EL (cell line): ENCODE results near the gene TEX29.

Source experiments
- DNase-seq: peaks from one replicate; pipeline ENCODE4 v3.0.0-alpha.2; 2016

Gene TEX29

DNA sequence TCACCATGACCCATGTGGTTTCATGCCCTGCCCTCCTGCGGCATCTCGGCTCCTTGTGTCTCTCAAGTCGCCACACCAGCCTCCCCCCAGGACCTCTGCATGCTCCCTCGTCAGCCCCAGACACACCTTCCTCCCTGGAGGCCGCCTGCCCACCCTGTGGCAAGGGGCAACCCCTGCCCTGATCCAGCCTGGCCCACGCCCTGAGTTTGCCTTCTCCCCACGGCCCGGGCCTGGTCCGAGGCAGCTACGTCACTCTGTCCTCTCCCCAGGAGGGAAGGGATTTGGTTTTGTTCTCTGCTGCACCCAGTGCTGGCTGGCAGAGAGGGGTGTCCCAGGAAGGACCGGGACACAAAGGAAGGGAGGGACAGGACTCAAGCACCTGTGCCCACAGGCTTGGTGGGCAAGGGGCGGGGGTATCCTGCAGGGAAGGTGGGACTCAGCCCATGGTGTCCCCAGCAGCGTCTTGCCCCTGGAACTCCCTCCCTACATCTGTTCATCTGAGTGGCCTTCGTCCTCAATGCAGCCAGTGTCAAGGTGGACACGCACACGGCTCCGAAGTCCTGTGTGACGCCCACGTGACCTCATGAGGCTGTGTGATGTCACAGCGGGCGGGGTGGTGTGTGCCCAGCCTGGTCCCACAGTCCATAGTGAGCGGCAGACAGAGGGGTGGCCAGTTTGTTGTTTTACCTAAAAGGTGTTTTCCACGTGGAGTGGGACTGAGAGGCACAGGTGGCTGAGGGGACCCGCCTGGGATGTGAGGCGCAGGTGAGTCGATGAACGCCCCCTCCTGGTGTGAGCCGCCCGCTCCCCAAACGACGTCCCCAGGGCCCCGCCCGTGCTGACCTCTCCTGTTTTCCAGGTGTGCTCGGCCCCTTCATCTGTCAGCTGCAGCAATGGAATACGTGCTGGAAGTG lies at the start of gene TEX29:
TSS of gene TEX29 (plus strand) at position 645 of the 914 bp plus-strand sequence. CDS start at position 894, 249 bp downstream.
- DNase-seq: no peak

DNA sequence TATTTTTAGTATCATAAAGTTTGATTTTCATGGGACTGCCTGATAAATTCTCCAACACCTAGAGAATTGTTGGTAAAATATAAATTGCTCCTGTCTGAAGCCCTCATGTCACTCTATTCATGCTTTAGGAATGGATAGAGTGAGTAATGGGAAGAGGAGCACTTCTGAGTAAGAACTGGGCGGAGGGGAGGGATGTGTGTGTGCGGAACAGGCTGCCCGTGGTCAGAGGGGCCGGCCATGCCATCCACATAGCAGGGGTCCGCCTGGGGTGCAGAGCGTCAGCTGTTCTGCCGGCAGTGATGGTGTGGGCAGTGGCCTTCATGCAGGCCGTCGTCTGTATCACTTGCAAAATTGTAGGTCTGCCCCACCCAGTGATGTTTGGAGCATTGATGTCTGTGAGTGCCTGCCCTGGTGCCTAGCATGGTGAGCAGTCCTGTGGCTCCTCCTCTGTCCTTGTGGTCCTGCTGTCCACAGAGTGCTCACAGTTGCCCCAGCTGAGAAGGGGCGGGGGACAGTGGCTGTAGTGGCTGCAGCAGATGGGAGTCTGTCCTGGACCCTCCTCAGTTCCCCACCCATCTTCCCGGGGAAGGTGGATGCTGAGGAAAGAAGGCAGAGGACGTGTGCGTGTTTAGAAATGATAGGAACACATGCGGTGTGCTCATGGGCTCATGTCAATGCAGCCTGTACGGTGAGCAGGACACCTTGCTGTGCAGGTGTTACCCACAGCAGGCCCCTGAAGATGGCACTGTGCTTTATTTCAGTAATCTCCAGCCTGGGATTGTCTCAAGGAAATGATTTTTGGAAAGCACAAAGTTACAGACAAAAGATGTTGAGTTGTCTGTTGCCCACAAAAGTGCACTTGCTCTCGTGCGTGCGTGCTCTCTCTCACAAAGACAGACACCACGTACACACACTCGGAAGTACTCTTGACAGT lies 49.4 kb upstream of the TEX29 start:
- DNase-seq: peak; percentile 32

GRCh38 chr13:111272117-111272516 lies 48.3 kb upstream of the TEX29 start:
- DNase-seq: no peak

GRCh38 chr13:111275382-111275781 lies 45.1 kb upstream of the TEX29 start:
- DNase-seq: no peak

- no peak for DNase-seq
These were observed 44.3 kb upstream of the TEX29 start for GRCh38 chr13:111275995-111276618.

DNA sequence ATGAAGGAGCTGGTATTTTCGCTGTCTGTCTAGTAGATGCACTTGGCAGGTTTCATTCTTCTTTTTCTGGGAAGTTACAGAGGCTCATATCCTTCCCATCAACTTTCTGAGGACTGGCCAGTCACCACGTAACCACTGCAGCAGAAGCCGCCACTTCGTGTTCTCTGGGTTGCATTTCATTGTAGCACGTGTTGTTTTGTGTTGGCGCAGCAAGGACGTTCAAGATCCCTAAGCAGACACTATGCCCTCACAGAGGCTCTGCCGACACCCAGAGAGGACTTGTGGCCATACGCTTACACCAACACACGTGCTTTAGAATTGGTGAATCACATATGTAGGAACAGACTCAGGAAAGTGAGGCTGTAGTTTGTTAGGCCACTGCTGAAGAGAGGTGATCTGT lies 42.2 kb upstream of the TEX29 start:
- no peak for DNase-seq

DNA sequence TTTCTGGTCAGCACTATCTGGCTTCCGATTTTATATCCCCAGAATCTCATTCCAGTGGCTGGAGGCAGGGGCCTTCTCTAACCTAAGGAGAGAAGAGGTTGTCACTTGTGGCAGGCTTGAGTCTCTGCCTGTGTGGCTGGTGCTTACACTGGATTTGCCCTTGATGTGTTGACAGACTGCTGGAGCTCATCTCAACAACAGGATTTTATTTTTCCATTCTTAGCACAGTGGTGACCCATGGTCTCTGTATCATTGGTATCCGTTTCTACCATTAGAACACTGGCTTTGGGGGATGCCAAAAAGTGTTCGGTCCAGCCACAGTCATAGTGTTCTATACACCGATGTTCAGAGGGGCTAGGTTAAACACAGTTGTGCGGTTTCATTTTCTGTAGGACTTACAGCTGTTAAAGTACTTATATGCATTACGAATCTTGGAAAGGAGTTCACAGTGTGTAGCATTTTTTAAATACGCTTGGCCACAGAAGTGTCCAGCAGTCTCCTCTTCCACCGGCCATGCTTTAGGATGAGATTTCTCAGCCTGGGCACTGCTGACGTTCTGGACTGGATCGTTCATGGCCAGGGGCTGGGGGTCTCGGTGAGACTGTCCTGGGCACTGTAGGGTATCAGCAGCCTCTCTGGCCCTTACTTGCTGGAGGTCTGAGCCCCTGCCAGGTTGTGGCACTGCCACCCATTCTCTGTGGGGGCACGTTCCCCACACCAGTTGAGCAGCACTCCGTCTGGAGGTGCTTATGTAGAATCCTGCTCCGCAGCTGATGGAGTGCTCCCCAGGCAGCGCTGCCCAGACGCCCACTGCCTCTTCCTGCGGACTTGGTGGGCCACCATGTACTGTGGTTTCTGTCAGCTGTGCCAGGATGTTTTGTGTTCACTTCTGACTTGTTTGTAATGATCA lies 41.4 kb upstream of the TEX29 start:
- DNase-seq: no peak

GRCh38 chr13:111280226-111280625 lies 40.2 kb upstream of the TEX29 start:
- peak; percentile 1 for DNase-seq

GRCh38 chr13:111280681-111281585 lies 39.5 kb upstream of the TEX29 start:
- peak; percentile 76 for DNase-seq

GRCh38 chr13:111281751-111282311 lies 38.6 kb upstream of the TEX29 start:
- peak; percentile 21 for DNase-seq

DNA sequence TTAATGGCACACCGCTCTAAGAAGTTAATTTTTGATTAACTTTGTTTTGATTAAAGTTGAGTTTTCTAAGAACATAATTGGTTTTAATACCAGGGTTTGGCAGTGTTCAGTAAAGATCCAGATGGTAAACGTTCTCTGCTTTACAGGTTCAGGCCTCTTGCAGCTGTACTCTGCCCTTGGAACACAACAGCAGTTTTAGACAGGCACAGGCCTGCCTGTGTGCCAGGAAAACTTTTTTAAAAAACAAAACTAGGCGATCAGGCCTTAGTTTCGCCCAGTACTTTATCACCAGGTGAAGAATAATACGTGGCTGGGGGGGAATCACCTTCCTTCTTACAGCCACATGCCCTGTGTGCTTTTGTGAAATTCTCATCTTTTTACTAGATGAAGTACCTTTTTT lies 38.0 kb upstream of the TEX29 start:
- DNase-seq: no peak

DNA sequence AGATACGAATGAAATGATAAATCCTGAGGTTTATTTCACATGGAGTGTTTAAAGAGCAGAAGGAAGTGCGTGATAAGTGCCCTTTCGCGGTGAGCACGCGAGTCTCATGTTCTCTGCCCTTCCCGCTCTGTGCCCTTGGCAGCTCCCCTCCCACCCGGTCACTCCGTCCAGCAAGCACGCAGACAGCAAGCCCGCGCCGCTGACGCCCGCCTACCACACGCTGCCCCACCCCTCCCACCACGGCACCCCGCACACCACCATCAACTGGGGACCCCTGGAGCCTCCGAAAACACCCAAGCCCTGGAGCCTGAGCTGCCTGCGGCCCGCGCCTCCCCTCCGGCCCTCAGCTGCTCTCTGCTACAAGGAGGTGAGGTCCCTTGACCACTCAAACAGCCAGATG lies 37.4 kb upstream of the TEX29 start:
- no peak for DNase-seq

GRCh38 chr13:111283457-111283856 lies 37.0 kb upstream of the TEX29 start:
- no peak for DNase-seq

GRCh38 chr13:111283991-111284390 lies 36.5 kb upstream of the TEX29 start:
- no peak for DNase-seq

DNA sequence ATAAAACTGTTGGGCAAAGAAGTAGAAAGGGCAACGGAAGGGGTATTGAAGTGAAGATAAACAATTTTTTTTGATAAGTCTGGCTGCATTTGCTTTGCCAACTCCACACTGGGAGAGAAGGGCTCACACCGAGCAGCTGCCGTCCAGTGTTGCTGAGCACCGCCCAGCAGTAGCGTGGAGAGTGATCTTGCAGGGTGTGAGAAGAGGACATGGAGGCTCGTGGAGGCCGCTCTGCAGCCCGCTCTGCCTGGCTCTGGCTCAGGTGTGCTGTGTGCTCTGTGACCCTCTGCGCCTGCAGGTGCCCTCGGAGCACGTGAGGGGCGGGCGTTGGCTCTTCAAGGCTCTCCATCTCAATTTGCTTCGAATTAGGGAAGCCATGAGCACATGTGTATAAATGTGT lies 35.9 kb upstream of the TEX29 start:
- DNase-seq: no peak

DNA sequence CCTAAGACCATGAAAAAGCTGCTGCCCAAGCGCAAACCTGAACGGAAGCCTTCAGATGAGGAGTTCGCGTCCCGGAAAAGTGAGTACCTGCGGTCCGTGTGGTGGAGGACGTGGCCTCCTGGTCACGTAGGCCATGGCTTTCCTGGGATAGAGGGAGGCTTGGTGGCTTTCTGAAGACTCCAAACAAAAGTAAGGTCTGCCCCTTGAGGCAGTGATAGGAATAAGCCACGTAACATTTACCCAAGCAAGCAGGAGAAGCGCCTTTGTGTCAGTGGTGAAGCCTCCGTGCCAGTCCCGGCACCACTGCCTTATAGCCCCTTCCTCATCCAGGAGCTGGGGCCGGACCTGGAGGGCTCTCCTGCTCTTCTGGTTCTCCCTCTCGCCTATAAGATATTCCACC lies 34.3 kb upstream of the TEX29 start:
- DNase-seq: no peak

DNA sequence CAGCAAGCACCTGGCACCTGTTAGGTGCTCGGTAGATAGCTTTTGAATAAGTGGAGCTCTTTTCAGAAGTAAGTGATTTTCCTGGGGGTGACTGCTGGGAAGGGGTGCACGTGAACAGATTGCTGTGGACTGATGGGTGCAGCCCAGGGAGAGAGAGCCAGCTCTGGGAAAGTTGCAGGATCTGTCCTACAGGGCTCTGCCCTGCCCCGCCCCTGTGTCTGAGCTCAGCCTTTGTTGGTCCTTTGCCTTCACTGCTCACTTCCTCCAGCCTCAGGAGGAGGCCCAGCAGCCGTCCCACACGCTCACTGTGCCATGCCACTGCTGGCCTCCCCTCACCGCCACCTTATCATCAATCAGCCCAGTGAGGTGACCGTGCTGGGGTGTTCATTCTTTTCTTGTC lies 33.7 kb upstream of the TEX29 start:
- DNase-seq: no peak

- DNase-seq: no peak
These were observed 33.2 kb upstream of the TEX29 start for GRCh38 chr13:111287201-111287600.

DNA sequence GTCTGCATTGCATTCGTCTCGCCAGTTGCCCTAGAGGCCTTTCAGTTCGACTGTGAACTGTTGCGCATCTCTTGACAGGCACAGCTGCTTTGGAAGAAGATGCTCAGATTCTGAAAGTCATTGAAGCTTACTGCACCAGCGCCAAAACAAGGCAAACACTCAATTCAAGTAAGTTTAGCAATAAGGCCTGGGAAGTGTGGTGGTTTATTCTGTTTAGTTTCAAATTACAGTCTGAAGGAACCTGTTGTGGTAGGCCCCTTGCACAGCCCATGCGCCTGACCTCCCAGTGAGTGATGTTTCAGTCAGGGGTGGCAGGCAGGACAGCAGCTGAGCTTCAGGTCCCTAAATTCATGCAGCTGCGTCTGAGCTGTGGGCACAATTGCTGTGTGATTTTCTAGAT lies 32.2 kb upstream of the TEX29 start:
- DNase-seq: no peak

DNA sequence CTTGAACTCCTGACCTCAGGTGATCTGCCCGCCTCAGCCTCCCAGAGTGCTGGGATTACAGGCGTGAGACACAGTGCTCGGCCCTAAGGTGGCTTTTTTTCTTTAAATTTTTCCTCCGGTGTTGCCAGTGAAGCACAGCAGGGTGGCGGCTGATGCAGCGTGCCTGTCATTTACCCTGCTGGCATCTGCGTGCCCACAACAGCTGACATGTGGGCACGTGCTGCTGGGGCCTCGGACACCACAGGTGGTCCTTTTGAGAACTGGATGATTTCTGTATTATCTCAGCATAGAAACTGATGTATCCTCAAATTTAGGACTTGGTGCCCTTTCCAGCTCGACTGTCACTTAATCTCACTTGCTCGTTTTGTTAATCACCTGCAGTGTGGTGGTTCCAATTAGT lies 31.2 kb upstream of the TEX29 start:
- no peak for DNase-seq

GRCh38 chr13:111291908-111292307 lies 28.5 kb upstream of the TEX29 start:
- DNase-seq: no peak
